Activated CD4-positive, alpha-beta T cell treated with anti-CD3 and anti-CD28 coated beads, Interleukin-2, amount 50 U/mL, for 48 hours (primary cell): ENCODE measurements around the gene SLC38A8.

Experiments used
- DNase-seq, 2 experiments: peaks; one replicate each; pipeline ENCODE4 v3.0.0-alpha.2; 2020

Gene SLC38A8

DNA sequence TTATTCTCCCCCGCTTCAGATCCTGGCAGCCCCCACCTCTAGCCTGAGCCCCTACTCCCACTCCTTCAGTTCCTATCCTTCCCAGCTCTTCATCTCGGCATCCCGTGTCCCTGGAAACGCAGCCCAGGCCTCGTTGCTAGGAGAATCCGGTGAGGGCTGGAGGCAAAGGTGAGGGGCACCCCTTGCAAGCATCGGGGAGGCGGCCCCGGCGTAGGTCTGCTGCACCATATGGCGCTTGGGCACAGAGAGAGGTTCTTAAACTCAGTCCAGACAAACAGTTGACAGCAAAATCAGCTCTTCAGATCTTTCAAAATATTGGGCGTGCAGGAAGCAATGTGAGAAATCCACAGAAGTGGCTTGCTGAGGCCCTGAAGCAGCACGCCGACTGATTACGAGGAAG is 15.0 kb downstream of the SLC38A8 start:
- no peak for DNase-seq

DNA sequence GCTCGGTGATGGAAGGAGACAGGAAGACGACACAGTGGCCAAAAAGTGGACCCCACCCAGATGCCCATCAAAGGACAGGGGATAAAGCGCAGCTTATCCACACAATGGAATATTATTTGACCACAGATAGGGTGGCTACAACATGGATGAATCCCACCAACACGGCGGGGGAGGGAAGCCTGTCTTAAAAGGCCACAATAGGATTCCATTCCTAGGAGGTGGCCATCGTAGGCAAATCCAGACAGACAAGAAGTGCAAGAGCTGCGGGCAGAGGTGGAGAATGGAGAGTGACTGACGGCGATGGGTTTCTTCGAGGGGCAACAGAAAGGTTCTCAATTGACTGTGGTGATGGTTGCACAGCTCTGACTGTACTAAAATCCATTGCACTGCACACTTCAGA is 16.0 kb downstream of the SLC38A8 start:
- DNase-seq, result no peak

- DNase-seq, result no peak
Measured at GRCh38 chr16:84024854-84025253, 17.7 kb downstream of the SLC38A8 start.

DNA sequence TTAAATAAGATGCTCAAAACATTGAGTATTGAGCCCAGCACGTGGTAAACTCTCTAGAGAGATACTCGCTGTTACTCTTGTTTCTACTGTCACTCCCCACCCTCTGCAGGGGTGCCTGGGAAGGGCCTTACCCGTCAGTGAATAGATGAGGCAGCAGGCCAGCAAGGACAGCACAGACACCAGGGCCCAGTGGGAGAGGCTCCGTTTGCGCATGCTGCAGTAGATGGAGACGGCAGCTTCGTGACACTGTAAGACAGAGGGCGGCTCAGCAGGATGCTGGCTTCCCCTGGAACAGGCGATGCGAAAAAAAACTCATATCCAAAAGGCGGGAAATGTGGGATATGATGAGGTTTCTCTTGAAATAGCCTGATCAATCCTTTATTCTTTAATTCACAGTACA is 20.0 kb downstream of the SLC38A8 start:
- no peak for DNase-seq

- DNase-seq, result no peak
Measured at GRCh38 chr16:84021488-84021887, 21.1 kb downstream of the SLC38A8 start.

DNA sequence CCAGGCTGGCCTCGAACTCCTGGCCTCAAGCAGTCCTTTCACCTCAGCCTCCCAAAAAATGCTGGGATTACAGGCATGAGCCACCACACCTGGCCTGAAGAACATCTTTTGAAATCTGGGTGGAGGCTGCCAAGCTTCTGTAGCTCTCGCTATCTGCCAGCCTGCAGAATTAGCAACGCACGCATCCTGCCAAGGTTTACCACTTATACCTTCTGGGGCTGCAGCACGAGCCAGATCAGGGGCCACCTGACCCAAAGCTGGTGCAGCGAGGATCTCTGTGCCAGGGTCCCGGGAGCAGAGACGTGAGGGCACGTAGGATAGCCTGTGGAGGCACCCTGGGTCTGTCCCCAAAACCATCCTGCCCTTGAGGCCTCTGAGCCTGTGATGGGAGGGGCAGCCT is 22.2 kb downstream of the SLC38A8 start:
- no peak for DNase-seq

DNA sequence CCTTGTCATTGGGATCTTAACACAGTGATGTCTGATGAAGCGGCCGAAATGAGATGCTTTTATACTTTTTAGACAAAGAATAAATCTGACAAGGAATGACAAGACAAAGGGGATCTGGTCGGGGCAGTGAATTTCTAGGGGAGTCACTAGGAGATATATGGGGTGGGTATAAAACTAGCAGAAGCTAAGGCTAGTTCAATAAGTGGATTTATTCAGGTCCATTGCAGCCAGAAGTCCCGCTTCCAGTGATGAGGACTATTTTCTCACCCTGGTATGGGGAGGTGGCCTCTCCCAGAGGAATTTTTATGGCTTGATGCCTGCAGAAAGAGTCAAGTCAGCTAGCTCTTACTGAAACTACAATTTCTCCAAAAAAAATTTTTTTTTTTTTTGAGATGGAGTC is 23.9 kb downstream of the SLC38A8 start:
- no peak for DNase-seq

DNA sequence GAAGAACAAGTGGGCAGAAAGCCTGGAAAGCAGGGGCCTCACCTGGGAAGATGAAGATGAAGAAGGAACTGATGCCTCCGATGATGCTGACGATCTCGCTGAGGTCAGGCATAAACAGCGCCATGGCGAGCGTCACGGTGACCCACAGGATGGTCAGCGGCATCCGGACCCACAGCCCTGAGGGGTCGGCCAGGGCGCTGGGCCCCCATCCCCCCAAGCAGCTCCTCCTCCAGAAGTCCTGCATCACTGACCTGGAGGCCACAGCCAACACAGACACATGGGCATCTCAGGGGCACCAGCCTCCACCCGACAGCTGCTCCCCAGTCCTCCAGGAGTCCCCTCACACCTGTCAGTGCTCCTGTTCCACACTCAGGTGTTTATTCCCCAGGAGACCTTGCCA is 26.1 kb downstream of the SLC38A8 start:
- no peak for DNase-seq

GRCh38 chr16:84015399-84015798 is 27.2 kb downstream of the SLC38A8 start:
- DNase-seq, result no peak

GRCh38 chr16:84014570-84015327 is 27.8 kb downstream of the SLC38A8 start:
- no peak for DNase-seq

- DNase-seq, result peak; percentile 61 to 70
Measured at GRCh38 chr16:84013787-84014569, 28.6 kb downstream of the SLC38A8 start.

DNA sequence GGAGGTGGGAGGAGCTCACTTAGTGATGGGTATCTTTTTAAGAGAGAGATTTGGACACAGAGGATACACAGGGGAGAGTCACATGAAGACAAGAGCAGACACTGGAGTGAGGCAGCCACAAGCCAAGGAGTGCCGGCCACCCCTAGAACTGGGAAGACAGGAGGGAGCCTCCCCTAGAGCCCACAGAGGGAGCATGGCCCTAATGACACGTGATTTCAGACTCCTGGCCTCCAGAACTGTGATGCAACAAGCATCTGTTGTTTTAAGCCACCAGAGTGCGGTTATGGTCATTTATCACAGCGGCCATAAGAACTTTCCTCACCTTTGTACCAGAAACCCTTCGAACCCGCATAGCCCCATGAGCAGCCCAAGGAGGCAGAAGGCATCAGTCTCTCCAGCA is 33.3 kb downstream of the SLC38A8 start:
- DNase-seq, result no peak

DNA sequence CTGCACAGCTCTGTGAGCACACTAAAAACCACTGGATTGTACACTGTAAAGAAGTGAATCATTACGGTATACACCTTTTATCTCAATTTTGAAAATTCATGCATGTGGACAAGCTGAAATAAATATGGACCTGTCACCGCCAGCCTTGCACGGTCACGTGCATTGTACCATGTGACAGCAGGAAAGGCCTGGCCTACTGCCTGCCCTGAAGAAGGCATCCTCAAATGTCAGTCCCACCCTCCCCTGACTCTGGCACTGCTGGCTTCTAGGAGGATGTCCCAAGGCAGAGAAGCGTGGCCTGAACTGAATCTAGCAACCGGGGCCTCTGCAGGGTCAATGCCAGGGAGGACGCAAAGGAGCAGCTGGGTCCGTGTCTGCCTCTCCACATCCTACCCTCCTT is 34.6 kb downstream of the SLC38A8 start:
- DNase-seq, result no peak

- DNase-seq, result no peak
Measured at GRCh38 chr16:84007520-84007919, 35.1 kb downstream of the SLC38A8 start.

DNA sequence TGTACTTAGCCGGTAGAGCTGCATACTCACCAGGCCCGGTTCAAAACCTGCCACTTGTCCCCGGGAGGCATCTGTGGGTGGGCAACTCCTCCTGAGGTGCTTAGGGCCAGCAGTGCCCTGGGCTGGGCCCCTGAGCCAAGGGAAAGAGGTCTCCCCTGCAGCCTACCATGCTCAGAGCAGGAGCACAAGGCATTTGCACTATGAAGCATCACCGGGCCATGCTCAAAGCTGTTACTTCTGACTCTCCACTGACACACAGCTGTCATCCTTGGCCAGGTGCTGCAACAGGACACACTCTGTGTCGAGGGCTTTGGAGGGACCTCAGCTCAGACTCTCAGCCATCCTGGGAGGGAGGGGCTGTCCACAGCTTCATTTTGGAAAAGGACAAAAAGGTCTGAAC is 37.2 kb downstream of the SLC38A8 start:
- no peak for DNase-seq

DNA sequence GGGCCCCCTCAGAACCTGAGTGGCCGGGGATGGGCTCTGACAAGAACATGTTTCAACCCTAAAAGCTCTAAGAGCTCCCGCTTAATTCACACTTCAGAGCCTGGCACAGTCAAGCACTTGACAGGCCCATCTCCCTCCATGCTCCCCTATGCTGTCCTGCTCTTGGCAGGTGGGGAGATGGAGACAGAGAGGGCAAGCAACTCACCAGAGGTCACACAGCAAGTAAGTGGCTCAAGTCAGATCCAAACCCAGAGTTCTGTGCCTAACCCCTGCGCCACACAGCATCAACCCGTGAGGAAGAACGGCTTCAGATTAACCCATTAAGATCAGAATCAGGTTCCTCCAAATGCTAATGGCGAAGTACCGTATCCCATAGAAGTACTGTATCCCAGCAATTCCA is 38.2 kb downstream of the SLC38A8 start:
- DNase-seq, result no peak

GRCh38 chr16:84003038-84003437 is 39.6 kb downstream of the SLC38A8 start:
- DNase-seq, result no peak

- no peak for DNase-seq
Measured at GRCh38 chr16:84001726-84002125, 40.9 kb downstream of the SLC38A8 start.

- no peak for DNase-seq
Measured at GRCh38 chr16:84000989-84001642, 41.5 kb downstream of the SLC38A8 start.

- no peak for DNase-seq
Measured at GRCh38 chr16:83998091-83998490, 44.5 kb downstream of the SLC38A8 start.

DNA sequence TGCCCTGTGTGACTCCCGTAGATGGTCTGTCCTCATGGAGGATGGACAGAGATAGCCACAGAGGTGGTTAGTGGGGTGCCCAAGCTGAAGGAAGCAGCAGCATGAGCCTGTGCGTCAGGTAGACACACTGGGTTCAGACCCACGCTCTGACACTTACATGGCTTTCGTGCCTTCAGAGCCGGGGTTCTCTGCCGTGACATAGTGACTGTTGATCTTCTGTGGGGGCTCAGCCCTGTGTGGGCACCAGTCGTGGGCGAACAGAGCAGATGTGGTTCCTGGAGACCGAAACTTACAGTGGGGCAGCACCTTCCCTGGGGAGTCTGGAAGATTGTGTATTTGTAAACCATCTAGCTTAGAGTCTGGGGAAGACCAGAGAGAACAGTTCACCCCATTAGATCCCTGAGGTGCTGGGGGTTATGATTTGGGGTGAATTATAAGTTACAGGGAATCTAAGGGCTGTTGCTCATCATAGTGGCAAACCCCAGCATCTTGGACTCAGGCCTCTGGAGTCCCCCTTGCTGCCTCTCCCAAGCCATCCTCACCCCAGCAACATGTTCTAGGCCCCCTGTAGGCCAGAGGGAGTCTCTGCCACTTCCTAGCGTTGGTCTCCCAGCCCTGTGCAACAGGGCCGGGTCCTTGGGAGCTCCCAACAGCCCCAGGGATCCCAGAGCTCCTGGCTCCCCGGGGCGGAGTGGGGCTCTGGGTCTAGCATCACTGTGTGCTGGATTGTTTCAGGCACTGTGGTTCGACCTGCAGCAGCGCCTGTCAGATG is 45.9 kb downstream of the SLC38A8 start:
- no peak for DNase-seq

DNA sequence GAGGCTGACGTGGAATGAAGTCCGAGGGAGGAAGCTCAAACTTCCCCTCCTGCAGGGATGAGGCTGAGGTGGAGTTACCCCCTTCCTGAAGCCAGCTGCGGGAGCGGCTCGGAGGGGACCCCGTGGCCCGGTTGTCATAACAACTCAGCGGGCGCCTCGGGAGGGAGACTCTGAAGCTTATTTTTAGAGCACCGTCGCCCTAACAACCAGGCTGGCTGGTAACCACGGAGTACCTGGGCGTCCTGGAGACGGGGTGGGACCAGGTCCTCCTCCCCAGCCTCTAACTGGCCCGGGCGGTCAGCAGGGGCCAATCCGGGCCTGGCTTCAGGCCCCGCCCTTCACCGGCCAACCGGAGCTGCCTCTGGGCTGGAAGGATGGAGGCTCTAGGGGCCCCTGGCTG is 46.8 kb downstream of the SLC38A8 start:
- DNase-seq, result no peak

GRCh38 chr16:83994703-83995102 is 47.9 kb downstream of the SLC38A8 start:
- no peak for DNase-seq
